CD14-positive monocyte (primary cell): ENCODE results near the gene IL7R. TPM values are rescaled to one million over a fixed set of nuclear protein-coding genes. Genes with fewer than 3 reads are reported as not detected.

ENCODE experiments used
- DNase-seq, 3 donors: peaks; one replicate each; pipeline ENCODE4 v3.0.0-alpha.2; 2011 to 2022
- H2AFZ ChIP-seq: 2 replicates; pipeline ENCODE4 v1.6.0; 2012; ENCODE audit warnings: mild to moderate bottlenecking, low read depth, low read length, inconsistent platforms; ENCODE audit not compliant: insufficient read depth, poor library complexity, severe bottlenecking
- H3K27ac ChIP-seq, 2 donors: 1 replicate in 1 of 2; 2 replicates in 1 of 2; pipeline ENCODE4 v1.5.1; 2012 to 2013; ENCODE audit warnings: low read length in 2 of 2, control low read depth in 1 of 2, inconsistent platforms in 1 of 2, low read depth in 1 of 2, mild to moderate bottlenecking in 1 of 2
- H3K27me3 ChIP-seq, 2 donors: one replicate each; pipeline versions ENCODE4 v1.6.0 to v1.6.1; 2011 to 2013; ENCODE audit warnings: low read length in 2 of 2; ENCODE audit not compliant: control insufficient read depth in 2 of 2, insufficient read depth in 2 of 2
- H3K36me3 ChIP-seq, 2 donors: replicated peaks in 1 of 2; 1 replicate in 1 of 2; 2 replicates in 1 of 2; pipeline versions ENCODE4 v1.5.1 to v1.6.1; 2012 to 2013; ENCODE audit warnings: low read length in 2 of 2, control low read depth in 1 of 2, inconsistent platforms in 1 of 2, mild to moderate bottlenecking in 1 of 2; ENCODE audit not compliant: insufficient read depth in 2 of 2, control insufficient read depth in 1 of 2
- H3K4me1 ChIP-seq, 2 donors: 1 replicate in 1 of 2; 2 replicates in 1 of 2; pipeline versions ENCODE4 v1.5.1 to v1.6.1; 2012 to 2013; ENCODE audit warnings: low read length in 2 of 2, control low read depth in 1 of 2, inconsistent platforms in 1 of 2, mild to moderate bottlenecking in 1 of 2, moderate library complexity in 1 of 2; ENCODE audit not compliant: insufficient read depth in 2 of 2, control insufficient read depth in 1 of 2
- H3K4me2 ChIP-seq: replicated peaks from 2 replicates; pipeline ENCODE3; 2012; ENCODE audit warnings: low read length, moderate library complexity, mild to moderate bottlenecking; ENCODE audit not compliant: poor library complexity, severe bottlenecking; ENCODE audit errors: extremely low read depth
- H3K4me3 ChIP-seq, 3 experiments: fragments of 200-600 bp in 1 of 3; sonication (generic) in 1 of 3; replicated peaks in 1 of 3; 1 replicate in 2 of 3; 2 replicates in 1 of 3; pipeline ENCODE4 v1.5.1; 2011 to 2013; ENCODE audit warnings: low read length in 3 of 3, mild to moderate bottlenecking in 3 of 3, control low read depth in 2 of 3, low read depth in 2 of 3, inconsistent platforms in 1 of 3, moderate library complexity in 1 of 3
- H3K79me2 ChIP-seq: 2 replicates; pipeline ENCODE4 v1.6.0; 2012; ENCODE audit warnings: mild to moderate bottlenecking, control low read depth, inconsistent platforms, low read length, moderate library complexity; ENCODE audit not compliant: insufficient read depth
- H3K9ac ChIP-seq: 2 replicates; pipeline ENCODE4 v1.6.0; 2017; ENCODE audit warnings: low read length, mild to moderate bottlenecking; ENCODE audit not compliant: insufficient read depth, poor library complexity, severe bottlenecking
- H3K9me3 ChIP-seq, 2 donors: replicated peaks in 1 of 2; 1 replicate in 1 of 2; 2 replicates in 1 of 2; pipeline versions ENCODE4 v1.5.1 to v1.6.1; 2012 to 2013; ENCODE audit warnings: low read length in 2 of 2, control low read depth in 1 of 2; ENCODE audit not compliant: control insufficient read depth in 1 of 2, insufficient read depth in 1 of 2
- H4K20me1 ChIP-seq: 2 replicates; pipeline ENCODE4 v1.6.0; 2012; ENCODE audit warnings: mild to moderate bottlenecking, low read length, control low read depth, moderate library complexity; ENCODE audit not compliant: insufficient read depth
- H3K27ac Mint-ChIP-seq, 7 donors: one replicate each; pipeline ENCODE4 v1.8.0; 2020; ENCODE audit warnings: mild to moderate bottlenecking in 7 of 7, mixed read lengths in 7 of 7, moderate library complexity in 6 of 7, inconsistent platforms in 2 of 7
- H3K27me3 Mint-ChIP-seq, 3 donors: one replicate each; pipeline ENCODE4 v1.8.0; 2021 to 2022; ENCODE audit warnings: low read depth in 3 of 3, mild to moderate bottlenecking in 3 of 3, mixed read lengths in 3 of 3, moderate library complexity in 3 of 3, inconsistent platforms in 1 of 3
- H3K36me3 Mint-ChIP-seq, 2 donors: one replicate each; pipeline ENCODE4 v1.8.0; 2020; ENCODE audit warnings: mixed read lengths in 2 of 2, inconsistent platforms in 1 of 2, mild to moderate bottlenecking in 1 of 2
- H3K4me1 Mint-ChIP-seq: one replicate; pipeline ENCODE4 v1.8.0; 2020; ENCODE audit warnings: mild to moderate bottlenecking, mixed read lengths
- H3K4me3 Mint-ChIP-seq, 2 donors: one replicate each; pipeline ENCODE4 v1.8.0; 2020; ENCODE audit warnings: mild to moderate bottlenecking in 2 of 2, mixed read lengths in 2 of 2, moderate library complexity in 1 of 2
- H3K9me3 Mint-ChIP-seq, 7 donors: one replicate each; pipeline ENCODE4 v1.8.0; 2020 to 2022; ENCODE audit warnings: mixed read lengths in 7 of 7, mild to moderate bottlenecking in 6 of 7, moderate library complexity in 6 of 7, inconsistent platforms in 2 of 7
- WGBS: methylation state at CpG from one replicate; pipeline ENCODE4 v1.1.5; 2013; ENCODE audit warnings: missing lambda C conversion rate; ENCODE audit not compliant: insufficient coverage; 5-methylcytosine and 5-hydroxymethylcytosine counted together
- intact Hi-C, 2 donors: fragments of 100-400 bp; cut with micrococcal nuclease; formaldehyde crosslinking; loops; one replicate each; pipeline versions ENCODE4 v1.15.0 to v1.15.1; 2023
- polyA plus RNA-seq, 3 donors: library from polyadenylated mRNA; depleted of rRNA in 1 of 3; unstranded in 2 of 3; stranded (reverse) in 1 of 3; fragments of 300-500 nt in 2 of 3; fragments of >200 nt in 1 of 3; fragmentation: Illumina TruSeq in 2 of 3; gene quantifications; 1 replicate in 2 of 3; 2 replicates in 1 of 3; pipeline ENCODE4 v1.2.3, GENCODE V29; 2012 to 2021
- TF ChIP-seq, protein P1 (sequence below): fragments of 200-600 bp; IDR thresholded peaks from one replicate; pipeline ENCODE4 v1.8.0; 2022; ENCODE audit warnings: antibody characterized with exemption, mild to moderate bottlenecking

Gene IL7R
- polyA plus RNA-seq, 3 donors: 0.12 to 1.9 (median 1.1) TPM

- H3K4me3 Mint-ChIP-seq: no peak overlapping the region
- no peaks in the 10 kb centered on the region for H3K4me1 Mint-ChIP-seq
- Histone ChIP-seq H3K4me3 (no peak overlapping the region), H3K79me2 (no peaks in the 10 kb centered on the region), H3K9me3 (no peaks in the 10 kb centered on the region), H3K36me3 (no peaks in the 10 kb centered on the region), H3K27ac (no peak overlapping the region), H2AFZ (no peak overlapping the region), H3K9ac (no peak overlapping the region), H3K4me1 (no peaks in the 10 kb centered on the region), H3K4me2 (no peak overlapping the region), H4K20me1 (no peaks in the 10 kb centered on the region), H3K27me3 (no peaks in the 10 kb centered on the region)
- peaks cover 0 to 3% (median under 1%) of the 10 kb centered on the region in 3 donors for H3K27me3 Mint-ChIP-seq
- no peaks in the 10 kb centered on the region for H3K36me3 Mint-ChIP-seq
- no CpG with 5 or more reads among the region's 3 CpGs for WGBS
- TF ChIP-seq, protein P1, sequence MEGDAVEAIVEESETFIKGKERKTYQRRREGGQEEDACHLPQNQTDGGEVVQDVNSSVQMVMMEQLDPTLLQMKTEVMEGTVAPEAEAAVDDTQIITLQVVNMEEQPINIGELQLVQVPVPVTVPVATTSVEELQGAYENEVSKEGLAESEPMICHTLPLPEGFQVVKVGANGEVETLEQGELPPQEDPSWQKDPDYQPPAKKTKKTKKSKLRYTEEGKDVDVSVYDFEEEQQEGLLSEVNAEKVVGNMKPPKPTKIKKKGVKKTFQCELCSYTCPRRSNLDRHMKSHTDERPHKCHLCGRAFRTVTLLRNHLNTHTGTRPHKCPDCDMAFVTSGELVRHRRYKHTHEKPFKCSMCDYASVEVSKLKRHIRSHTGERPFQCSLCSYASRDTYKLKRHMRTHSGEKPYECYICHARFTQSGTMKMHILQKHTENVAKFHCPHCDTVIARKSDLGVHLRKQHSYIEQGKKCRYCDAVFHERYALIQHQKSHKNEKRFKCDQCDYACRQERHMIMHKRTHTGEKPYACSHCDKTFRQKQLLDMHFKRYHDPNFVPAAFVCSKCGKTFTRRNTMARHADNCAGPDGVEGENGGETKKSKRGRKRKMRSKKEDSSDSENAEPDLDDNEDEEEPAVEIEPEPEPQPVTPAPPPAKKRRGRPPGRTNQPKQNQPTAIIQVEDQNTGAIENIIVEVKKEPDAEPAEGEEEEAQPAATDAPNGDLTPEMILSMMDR: no peak
- H3K27ac Mint-ChIP-seq: no peak overlapping the region
- peaks cover 0 to 8% (median 4%) of the 10 kb centered on the region in 7 donors for H3K9me3 Mint-ChIP-seq
- no peak for DNase-seq
- intact Hi-C loops: no loop called here
Measured at GRCh38 chr5:35899800-35900199, 43.1 kb downstream of the IL7R start.

- no peaks in the 10 kb centered on the region for H3K4me1 Mint-ChIP-seq
- H3K9ac ChIP-seq: no peak overlapping the region
- TF ChIP-seq, protein P1: no peak
- no peak overlapping the region for H3K27ac Mint-ChIP-seq
- H3K4me3 ChIP-seq: no peak overlapping the region
- 100% methylated on average over 1 of the region's 3 CpGs for WGBS
- H3K9me3 Mint-ChIP-seq: peaks cover 0 to 8% (median 4%) of the 10 kb centered on the region in 7 donors
- H2AFZ ChIP-seq: no peak overlapping the region
- H3K4me3 Mint-ChIP-seq: no peak overlapping the region
- H3K4me2 ChIP-seq: no peak overlapping the region
- DNase-seq: no peak
- intact Hi-C loops: no loop called here
- H4K20me1 ChIP-seq: no peaks in the 10 kb centered on the region
- H3K79me2 ChIP-seq: no peaks in the 10 kb centered on the region
- no peaks in the 10 kb centered on the region for H3K9me3 ChIP-seq
- H3K27me3 Mint-ChIP-seq: peaks cover 0 to 3% (median 0%) of the 10 kb centered on the region in 3 donors
- H3K27ac ChIP-seq: no peak overlapping the region
- no peaks in the 10 kb centered on the region for H3K4me1 ChIP-seq
- no peaks in the 10 kb centered on the region for H3K36me3 ChIP-seq
- no peaks in the 10 kb centered on the region for H3K36me3 Mint-ChIP-seq
- H3K27me3 ChIP-seq: no peaks in the 10 kb centered on the region
Measured at GRCh38 chr5:35900972-35901695, 44.4 kb downstream of the IL7R start.
